ENCODE results near the gene TMC8.
"Not testable (repeated sequence)": the region's sequence is repeated elsewhere in the genome, so short reads cannot be mapped to it uniquely, and the experiment has no call there.

Gene TMC8

GRCh38 chr17:78135858-78136500 is 5.4 kb downstream of the TMC8 start:
- no peak for DNase-seq (ENCODE audit: low read depth)

- DNase-seq (ENCODE audit: low read depth) = no peak
These were observed 7.0 kb downstream of the TMC8 start for GRCh38 chr17:78137392-78138203.

GRCh38 chr17:78138204-78139060 is 7.9 kb downstream of the TMC8 start:
- DNase-seq (ENCODE audit: low read depth) = no peak

- DNase-seq (ENCODE audit: low read depth) = not testable (repeated sequence)
These were observed 9.2 kb downstream of the TMC8 start for GRCh38 chr17:78139861-78140168.

GRCh38 chr17:78140169-78141051 is 9.8 kb downstream of the TMC8 start:
- DNase-seq (ENCODE audit: low read depth) = peak; percentile 82

GRCh38 chr17:78141437-78142118 is 11.0 kb downstream of the TMC8 start:
- no peak for DNase-seq (ENCODE audit: low read depth)

GRCh38 chr17:78142119-78142861 is 11.7 kb downstream of the TMC8 start:
- DNase-seq (ENCODE audit: low read depth) = no peak

GRCh38 chr17:78143214-78144146 is 12.9 kb downstream of the TMC8 start:
- DNase-seq (ENCODE audit: low read depth) = no peak

- no peak for DNase-seq (ENCODE audit: low read depth)
These were observed 13.7 kb downstream of the TMC8 start for GRCh38 chr17:78144147-78144719.

- DNase-seq (ENCODE audit: low read depth) = no peak
These were observed 14.4 kb downstream of the TMC8 start for GRCh38 chr17:78144736-78145641.

GRCh38 chr17:78146471-78146869 is 15.9 kb downstream of the TMC8 start:
- no peak for DNase-seq (ENCODE audit: low read depth)

- no peak for DNase-seq (ENCODE audit: low read depth)
These were observed 16.3 kb downstream of the TMC8 start for GRCh38 chr17:78146881-78147280.

- DNase-seq (ENCODE audit: low read depth) = no peak
These were observed 16.9 kb downstream of the TMC8 start for GRCh38 chr17:78147315-78147998.

- DNase-seq (ENCODE audit: low read depth) = no peak
These were observed 17.9 kb downstream of the TMC8 start for GRCh38 chr17:78148286-78149016.

GRCh38 chr17:78151514-78152008 is 21.0 kb downstream of the TMC8 start:
- DNase-seq (ENCODE audit: low read depth) = no peak

Measured in stimulated activated CD8-positive, alpha-beta memory T cell treated with anti-CD3 and anti-CD28 coated beads, Interleukin-12 subunit alpha, Interleukin-12 subunit beta, amount 100 ng/mL, for 1 hour (primary cell).